ENCODE measurements around the gene PLCZ1.
"Not testable (repeated sequence)": the region's sequence is repeated elsewhere in the genome, so short reads cannot be mapped to it uniquely, and the experiment has no call there.

Gene PLCZ1

GRCh38 chr12:18737819-18738218 lies at the start of gene PLCZ1, which contains the start of gene CAPZA3:
Gene PLCZ1, minus strand, starts transcription at chr12:18738012. Its CDS starts 641 bp downstream, at chr12:18737371.
Gene CAPZA3, plus strand, starts transcription at chr12:18738119. Its CDS starts 150 bp downstream, at chr12:18738269.
- TF ChIP-seq CTCF (IDR thresholded peaks at IDR 0.05; ENCODE audit: poor library complexity, severe bottlenecking) = no peak
- H3K27me3 ChIP-seq (ENCODE audit: insufficient read depth, poor library complexity, severe bottlenecking) = no peaks in the 10 kb centered on the region
- DNase-seq (ENCODE audit: low spot score) = no peak
- no peak within 1 kb of the TSS for H3K4me3 ChIP-seq (ENCODE audit: severe bottlenecking)
- H3K4me1 ChIP-seq (ENCODE audit: insufficient read depth, poor library complexity, severe bottlenecking) = no peaks in the 10 kb centered on the region
- no peak for ATAC-seq (ENCODE audit: low read depth)
- H3K9me3 ChIP-seq (ENCODE audit: severe bottlenecking) = no peaks in the 10 kb centered on the region
- H3K36me3 ChIP-seq (ENCODE audit: low read depth) = no peaks in the 10 kb centered on the region
- no peak within 1 kb of the TSS for H3K27ac ChIP-seq (ENCODE audit: poor library complexity, severe bottlenecking)

DNA sequence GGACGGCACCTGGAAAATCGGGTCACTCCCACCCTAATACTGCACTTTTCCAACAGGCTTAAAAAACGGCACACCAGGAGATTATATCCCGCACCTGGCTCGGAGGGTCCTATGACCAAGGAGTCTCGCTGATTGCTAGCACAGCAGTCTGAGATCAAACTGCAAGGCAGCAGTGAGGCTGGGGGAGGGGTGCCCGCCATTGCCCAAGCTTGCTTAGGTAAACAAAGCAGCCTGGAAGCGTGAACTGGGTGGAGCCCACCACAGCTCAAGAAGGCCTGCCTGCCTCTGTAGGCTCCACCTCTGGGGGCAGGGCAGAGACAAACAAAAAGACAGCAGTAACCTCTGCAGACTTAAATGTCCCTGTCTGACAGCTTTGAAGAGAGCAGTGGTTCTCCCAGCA lies 47.7 kb upstream of the PLCZ1 start:
- H3K4me3 ChIP-seq (ENCODE audit: severe bottlenecking); H3K36me3 ChIP-seq (ENCODE audit: low read depth); H3K9me3 ChIP-seq (ENCODE audit: severe bottlenecking); H3K27ac ChIP-seq (ENCODE audit: poor library complexity, severe bottlenecking); H3K27me3 ChIP-seq (ENCODE audit: insufficient read depth, poor library complexity, severe bottlenecking); DNase-seq (ENCODE audit: low spot score); H3K4me1 ChIP-seq (ENCODE audit: insufficient read depth, poor library complexity, severe bottlenecking); ATAC-seq (ENCODE audit: low read depth): not testable (repeated sequence)

- ATAC-seq (ENCODE audit: low read depth) (no peak), DNase-seq (ENCODE audit: low spot score) (no peak)
- Histone ChIP-seq H3K36me3 (ENCODE audit: low read depth) (no peaks in the 10 kb centered on the region), H3K4me1 (ENCODE audit: insufficient read depth, poor library complexity, severe bottlenecking) (no peaks in the 10 kb centered on the region), H3K4me3 (ENCODE audit: severe bottlenecking) (no peak overlapping the region), H3K27me3 (ENCODE audit: insufficient read depth, poor library complexity, severe bottlenecking) (no peaks in the 10 kb centered on the region), H3K27ac (ENCODE audit: poor library complexity, severe bottlenecking) (no peak overlapping the region), H3K9me3 (ENCODE audit: severe bottlenecking) (no peaks in the 10 kb centered on the region)
- TF ChIP-seq CTCF (IDR thresholded peaks at IDR 0.05; ENCODE audit: poor library complexity, severe bottlenecking) = no peak
These were observed 45.0 kb upstream of the PLCZ1 start for GRCh38 chr12:18782827-18783226.

GRCh38 chr12:18766479-18766878 lies 28.7 kb upstream of the PLCZ1 start:
- not testable (repeated sequence) for H3K27ac ChIP-seq (ENCODE audit: poor library complexity, severe bottlenecking); H3K4me3 ChIP-seq (ENCODE audit: severe bottlenecking); H3K27me3 ChIP-seq (ENCODE audit: insufficient read depth, poor library complexity, severe bottlenecking); H3K9me3 ChIP-seq (ENCODE audit: severe bottlenecking); H3K4me1 ChIP-seq (ENCODE audit: insufficient read depth, poor library complexity, severe bottlenecking); ATAC-seq (ENCODE audit: low read depth); H3K36me3 ChIP-seq (ENCODE audit: low read depth); DNase-seq (ENCODE audit: low spot score)

DNA sequence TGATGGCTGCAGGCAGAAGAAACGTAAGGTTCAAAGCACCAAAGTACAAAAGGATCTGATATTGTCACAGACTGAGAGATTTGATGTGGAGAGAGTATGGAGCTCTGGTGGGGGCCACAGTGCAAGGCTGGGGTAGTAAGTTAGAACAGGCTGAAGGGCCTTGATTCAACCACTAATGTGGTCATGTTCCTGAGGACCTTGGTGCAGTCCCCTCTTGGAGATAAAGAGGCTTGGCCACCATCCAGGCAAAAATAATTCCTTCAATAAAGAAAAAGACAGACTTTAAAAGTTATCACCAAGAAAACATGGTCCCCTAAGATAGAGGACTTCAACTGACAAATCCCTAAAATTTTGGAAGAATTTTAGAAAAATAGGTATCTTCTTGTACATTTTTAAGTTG lies 17.5 kb upstream of the PLCZ1 start:
- TF ChIP-seq CTCF (IDR thresholded peaks at IDR 0.05; ENCODE audit: poor library complexity, severe bottlenecking) = no peak
- no peaks in the 10 kb centered on the region for H3K4me1 ChIP-seq (ENCODE audit: insufficient read depth, poor library complexity, severe bottlenecking)
- ATAC-seq (ENCODE audit: low read depth) = no peak

GRCh38 chr12:18754124-18754707 lies 16.4 kb upstream of the PLCZ1 start:
- Histone ChIP-seq H3K4me3 (ENCODE audit: severe bottlenecking) (no peak overlapping the region), H3K27ac (ENCODE audit: poor library complexity, severe bottlenecking) (no peak overlapping the region), H3K9me3 (ENCODE audit: severe bottlenecking) (no peaks in the 10 kb centered on the region), H3K27me3 (ENCODE audit: insufficient read depth, poor library complexity, severe bottlenecking) (no peaks in the 10 kb centered on the region), H3K36me3 (ENCODE audit: low read depth) (no peaks in the 10 kb centered on the region), H3K4me1 (ENCODE audit: insufficient read depth, poor library complexity, severe bottlenecking) (no peaks in the 10 kb centered on the region)
- ATAC-seq (ENCODE audit: low read depth) (no peak), DNase-seq (ENCODE audit: low spot score) (no peak)
- no peak for TF ChIP-seq CTCF (IDR thresholded peaks at IDR 0.05; ENCODE audit: poor library complexity, severe bottlenecking)

More for the DNA sequence above, 17.5 kb upstream of the PLCZ1 start:
- Histone ChIP-seq H3K27ac (ENCODE audit: poor library complexity, severe bottlenecking) (no peak overlapping the region), H3K36me3 (ENCODE audit: low read depth) (no peaks in the 10 kb centered on the region), H3K4me3 (ENCODE audit: severe bottlenecking) (no peak overlapping the region), H3K9me3 (ENCODE audit: severe bottlenecking) (no peaks in the 10 kb centered on the region), H3K27me3 (ENCODE audit: insufficient read depth, poor library complexity, severe bottlenecking) (no peaks in the 10 kb centered on the region)
- DNase-seq (ENCODE audit: low spot score) = no peak

Data from RWPE2 (cell line).